CD4-positive, alpha-beta T cell treated with Interleukin-6 at 100 ng/mL for 8 hours (primary cell): ENCODE measurements around the gene ARHGEF35.
"Not testable (repeated sequence)": the region's sequence is repeated elsewhere in the genome, so short reads cannot be mapped to it uniquely, and the experiment has no call there.

Source experiments
- DNase-seq: peaks from one replicate; pipeline ENCODE4 v3.0.0-alpha.2; 2020; ENCODE audit warnings: mixed read lengths, low spot score

The ARHGEF35 gene

DNA sequence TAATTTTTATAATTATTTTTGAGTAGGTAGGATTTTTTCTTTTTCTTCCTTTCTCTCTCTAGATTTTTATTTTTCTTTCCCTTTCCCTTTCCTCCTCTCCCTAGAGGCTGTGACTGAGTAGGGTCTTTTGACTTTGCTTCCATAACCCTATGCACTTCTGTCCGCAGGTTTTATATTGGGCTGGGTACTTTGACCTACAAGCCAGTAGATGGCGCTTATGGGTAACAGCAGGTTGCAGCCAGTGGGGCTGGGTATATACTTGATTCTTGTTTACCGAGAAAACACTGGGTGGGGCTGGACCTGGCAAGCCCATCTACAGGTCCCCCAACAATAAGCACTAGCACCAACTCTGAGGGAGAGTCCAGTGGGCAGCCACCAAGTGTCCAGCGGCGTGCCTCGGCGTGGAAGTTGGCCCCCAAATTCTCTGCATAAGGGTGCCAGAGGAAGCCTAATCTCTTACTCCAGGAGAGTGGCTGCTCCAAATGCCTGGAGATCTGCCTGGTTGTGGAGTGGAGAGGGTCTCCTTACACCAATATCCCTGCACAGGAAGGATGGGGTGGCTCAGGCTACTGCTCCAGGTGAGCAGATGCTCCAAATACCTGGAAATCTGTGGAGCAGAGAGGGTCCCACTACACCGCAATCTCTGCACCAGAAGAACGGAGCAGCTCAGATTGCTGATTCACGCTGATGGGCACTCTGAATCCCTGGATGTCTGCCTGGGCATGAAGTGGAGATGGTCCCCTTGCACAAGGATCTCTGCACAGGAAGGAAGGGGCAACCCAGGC lies 17.1 kb downstream of the ARHGEF35 start:
- DNase-seq = peak; percentile 40

DNA sequence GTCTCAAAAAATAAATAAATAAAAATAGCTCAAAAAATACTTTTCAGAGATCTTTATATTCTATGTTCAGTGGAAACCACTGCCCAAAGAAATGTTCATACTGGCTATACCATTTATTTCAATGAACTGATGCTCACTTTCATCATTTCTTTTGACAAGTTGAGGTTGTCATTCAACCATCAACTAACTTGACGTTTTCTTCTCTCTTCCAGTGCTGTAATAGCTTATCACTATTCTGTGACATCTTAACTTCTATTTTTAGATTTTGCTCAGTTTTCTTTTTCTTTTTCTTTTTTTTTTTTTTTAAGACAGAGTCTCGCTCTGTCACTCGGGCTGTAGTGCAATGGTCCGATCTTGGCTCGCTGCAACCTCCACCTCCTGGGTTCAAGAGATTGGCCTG lies 21.0 kb downstream of the ARHGEF35 start:
- DNase-seq = no peak

DNA sequence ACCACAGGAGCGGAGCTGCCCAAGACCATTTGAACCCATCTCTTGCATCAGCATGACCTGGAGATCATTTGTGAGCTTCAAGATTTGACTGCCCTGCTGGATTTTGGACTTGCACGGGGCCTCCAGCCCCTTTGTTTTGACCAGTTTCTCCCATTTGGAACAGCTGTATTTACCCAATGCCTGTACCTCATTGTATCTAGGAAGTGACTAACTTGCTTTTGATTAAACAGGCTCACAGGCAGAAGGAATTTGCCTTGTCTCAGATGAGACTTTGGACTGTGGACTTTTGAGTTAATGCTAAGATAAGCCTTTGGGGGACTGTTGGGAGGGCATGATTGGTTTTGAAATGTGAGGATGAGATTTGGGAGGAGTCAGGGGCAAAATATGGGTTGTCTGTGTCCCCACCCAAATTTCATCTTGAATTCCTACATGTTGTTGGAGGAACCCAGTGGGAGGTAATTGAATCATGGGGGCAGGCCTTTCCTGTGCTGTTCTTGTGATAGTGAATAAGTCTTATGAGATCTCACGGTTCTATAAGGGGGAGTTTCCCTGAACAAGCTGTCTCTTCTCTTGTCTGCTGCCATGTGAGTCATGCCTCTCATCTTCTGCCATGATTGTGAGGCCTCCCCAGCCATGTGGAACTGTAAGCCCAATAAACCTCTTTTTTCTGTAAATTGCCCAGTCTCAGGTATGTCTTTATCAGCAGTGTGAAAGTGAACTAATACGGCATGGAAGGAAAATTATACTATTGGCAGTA lies 23.9 kb downstream of the ARHGEF35 start:
- not testable (repeated sequence) for DNase-seq

DNA sequence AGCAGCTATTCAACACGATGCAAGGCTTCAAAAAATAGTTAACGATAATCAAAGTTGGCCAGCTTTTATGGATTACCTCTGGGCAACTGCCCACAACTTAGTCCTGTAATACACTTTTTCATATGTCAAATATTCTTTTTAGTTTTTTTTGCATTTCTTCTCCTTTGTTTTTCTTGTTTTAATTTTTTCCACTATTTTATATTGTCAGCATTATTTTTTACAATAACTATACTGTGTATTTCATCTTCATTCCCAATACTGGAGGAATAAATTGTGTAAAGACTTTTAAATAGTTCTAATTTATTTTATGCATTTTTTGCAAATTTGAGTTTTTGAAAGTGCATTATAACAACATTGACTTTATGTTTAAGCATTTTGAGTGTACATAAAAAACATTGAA lies 30.8 kb downstream of the ARHGEF35 start:
- no peak for DNase-seq

DNA sequence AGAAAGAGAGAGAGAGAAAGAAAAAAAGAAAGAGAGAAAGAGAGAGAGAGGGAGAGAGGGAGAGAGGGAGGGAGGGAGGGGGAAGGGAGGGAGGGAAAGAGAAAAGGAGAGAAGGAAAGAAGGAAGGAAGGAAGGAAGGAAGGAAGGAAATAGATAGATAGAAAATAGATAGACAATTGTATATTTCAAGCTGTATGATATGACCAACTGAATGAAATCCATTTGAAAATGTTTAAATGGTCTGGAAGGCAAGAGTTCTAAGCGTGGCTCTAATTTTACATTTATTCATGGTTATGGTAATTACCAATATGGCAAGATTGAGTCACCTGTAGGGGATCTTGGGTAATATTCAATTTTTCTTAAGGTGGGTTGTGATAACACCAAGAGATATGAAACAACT lies 36.8 kb downstream of the ARHGEF35 start:
- no peak for DNase-seq

DNA sequence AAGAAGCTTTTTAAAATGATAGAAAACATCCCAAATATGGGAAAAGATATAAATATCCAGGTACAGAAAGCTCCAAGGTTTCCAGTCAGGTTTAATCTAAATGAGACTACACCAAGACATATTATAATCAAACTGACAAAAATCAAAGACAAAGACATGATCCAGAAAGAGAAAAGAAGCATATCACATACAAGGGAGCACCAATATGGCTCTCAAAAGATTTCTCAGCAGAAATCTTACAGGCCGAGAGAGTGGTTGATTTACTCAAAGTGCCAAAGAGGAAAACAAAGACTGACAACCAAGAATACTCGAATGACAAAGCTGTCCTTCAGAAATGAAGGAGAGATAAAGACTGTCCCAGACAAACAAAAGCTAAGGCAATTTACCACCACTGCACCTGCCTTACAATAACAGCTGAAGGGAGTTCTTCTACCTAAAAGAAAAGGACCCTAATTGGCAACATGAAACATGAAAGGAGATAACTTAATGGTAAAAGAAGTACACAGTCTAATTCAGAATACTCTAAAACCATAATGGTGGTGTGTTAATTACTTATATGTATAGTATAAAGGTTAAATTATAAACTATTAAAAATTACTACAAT lies 47.3 kb downstream of the ARHGEF35 start:
- DNase-seq = no peak

DNA sequence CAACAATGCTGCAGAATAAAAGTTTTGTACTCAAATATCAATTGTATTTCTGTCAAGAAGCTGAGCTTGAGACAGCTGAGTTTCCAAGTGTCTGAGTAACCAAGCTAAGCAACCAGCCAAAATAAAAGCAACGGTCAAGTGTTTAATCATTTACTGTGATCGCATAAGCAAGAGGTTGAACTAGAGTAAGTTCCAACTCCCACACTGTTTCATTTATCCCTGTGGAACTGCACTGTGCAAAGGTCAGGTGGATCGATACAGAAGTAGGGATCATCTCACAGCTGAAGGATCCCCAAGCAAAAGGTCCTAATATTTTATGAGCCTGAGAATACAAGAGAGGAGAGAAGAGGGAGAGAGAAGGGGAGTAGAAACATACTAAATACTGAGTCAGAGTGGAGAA lies 51.2 kb downstream of the ARHGEF35 start:
- DNase-seq = no peak

DNA sequence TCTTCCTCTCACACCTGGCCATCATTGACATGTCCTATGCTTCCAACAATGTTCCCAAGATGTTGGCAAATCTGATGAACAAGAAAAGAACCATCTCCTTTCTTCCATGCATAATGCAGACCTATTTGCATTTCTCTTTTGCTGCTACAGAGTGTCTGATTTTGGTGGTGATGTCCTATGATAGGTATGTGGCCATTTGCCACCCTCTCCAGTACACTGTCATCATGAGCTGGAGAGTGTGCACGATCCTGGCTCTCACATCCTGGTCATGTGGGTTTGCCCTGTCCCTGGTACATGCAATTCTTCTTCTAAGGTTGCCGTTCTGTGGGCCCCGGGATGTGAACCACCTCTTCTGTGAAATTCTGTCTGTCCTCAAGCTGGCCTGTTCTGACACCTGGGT lies 53.4 kb downstream of the ARHGEF35 start:
- DNase-seq = no peak

DNA sequence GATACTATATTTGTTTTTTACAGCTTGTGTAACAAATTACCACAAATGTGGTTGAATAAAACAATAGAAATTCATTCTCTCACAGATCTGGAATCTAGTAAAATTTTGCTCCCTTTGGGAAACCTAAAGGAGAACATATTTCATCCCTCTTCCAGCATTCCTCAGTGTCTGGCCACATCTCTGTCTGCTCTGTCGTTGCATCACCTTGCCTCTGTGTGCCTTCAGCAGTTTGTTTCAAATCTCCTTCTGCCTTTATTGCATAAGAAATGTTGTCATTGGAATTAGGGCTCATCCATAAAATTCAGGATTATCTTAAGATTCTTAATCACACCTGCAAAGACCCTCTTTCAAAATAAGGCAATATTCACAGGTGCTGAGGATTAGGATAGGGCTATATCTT lies 58.1 kb downstream of the ARHGEF35 start:
- DNase-seq = no peak
